ENCODE results near the gene LGR5.

Gene LGR5

DNA sequence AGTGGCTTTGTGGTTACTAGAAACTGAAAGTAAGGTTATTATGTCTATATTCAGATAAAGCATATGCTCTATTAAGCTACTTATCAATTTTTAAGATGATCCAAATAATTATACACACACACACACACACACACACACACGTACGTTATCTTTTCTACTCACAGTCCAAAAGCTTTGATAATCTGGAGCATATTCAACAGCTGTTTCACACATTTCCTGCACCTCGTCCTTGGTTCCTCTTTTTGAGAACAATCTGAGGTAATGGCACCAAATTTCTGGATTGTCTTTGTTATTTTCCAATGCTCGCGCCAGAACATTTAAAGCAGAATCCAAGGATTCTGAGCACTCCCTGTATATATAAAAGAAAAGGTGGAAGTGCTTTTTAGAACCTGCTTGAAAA is 186.5 kb downstream of the LGR5 start:
- H3K4me3 ChIP-seq (ENCODE audit: low read length), result no peak overlapping the region
- no peak for DNase-seq (ENCODE audit: low read depth)
- TF ChIP-seq, protein P1, sequence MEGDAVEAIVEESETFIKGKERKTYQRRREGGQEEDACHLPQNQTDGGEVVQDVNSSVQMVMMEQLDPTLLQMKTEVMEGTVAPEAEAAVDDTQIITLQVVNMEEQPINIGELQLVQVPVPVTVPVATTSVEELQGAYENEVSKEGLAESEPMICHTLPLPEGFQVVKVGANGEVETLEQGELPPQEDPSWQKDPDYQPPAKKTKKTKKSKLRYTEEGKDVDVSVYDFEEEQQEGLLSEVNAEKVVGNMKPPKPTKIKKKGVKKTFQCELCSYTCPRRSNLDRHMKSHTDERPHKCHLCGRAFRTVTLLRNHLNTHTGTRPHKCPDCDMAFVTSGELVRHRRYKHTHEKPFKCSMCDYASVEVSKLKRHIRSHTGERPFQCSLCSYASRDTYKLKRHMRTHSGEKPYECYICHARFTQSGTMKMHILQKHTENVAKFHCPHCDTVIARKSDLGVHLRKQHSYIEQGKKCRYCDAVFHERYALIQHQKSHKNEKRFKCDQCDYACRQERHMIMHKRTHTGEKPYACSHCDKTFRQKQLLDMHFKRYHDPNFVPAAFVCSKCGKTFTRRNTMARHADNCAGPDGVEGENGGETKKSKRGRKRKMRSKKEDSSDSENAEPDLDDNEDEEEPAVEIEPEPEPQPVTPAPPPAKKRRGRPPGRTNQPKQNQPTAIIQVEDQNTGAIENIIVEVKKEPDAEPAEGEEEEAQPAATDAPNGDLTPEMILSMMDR (conservative IDR thresholded peaks at IDR 0.05; ENCODE audit: low read depth, low read length), result no peak

DNA sequence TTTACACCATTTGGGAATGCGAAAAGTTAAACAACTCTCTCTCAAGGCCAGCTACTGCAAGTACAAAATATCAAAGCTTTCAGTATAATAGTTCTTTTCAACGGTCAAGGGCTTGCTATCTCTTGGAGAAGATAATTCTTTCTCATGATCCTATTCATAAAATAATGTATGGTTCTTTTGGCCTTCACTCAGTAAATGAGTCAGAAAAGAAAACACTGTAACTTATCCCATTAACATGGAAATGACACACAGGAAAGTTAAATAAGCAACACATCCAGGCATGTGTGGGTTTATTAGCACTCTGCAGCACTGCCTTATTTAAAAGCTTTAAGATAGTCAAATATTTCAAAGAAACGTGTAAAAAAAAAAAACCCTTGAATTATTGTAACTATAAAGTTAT is 187.2 kb downstream of the LGR5 start:
- TF ChIP-seq, protein P1 (conservative IDR thresholded peaks at IDR 0.05; ENCODE audit: low read depth, low read length), result no peak
- H3K4me3 ChIP-seq (ENCODE audit: low read length), result no peak overlapping the region
- DNase-seq (ENCODE audit: low read depth), result no peak

DNA sequence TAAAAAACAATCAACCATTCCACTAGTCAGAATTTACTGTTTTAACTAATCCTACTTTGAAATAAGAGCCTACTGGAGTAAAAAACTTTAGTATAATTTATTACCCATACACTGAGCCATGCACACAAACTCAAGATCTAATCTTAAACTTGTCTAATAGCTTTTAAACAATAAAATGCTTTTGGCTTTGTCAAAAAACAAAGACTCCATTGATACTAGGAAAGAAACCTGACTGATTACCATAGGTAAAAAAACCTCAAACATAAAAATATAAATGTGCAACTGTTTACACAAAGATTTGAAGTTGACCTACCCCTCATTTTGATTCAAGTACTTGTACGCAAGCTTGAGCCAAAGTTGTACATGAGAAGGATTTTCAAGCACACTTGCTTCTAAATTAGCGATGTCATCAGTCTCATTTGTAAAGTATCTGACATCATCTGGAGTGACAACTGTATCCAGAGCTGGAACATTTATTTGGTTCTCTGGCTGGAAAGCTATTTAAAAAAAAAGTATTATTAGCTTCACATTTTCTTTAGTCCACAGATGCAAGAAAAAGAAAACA is 187.9 kb downstream of the LGR5 start:
- no peak overlapping the region for H3K4me3 ChIP-seq (ENCODE audit: low read length)
- TF ChIP-seq, protein P1 (conservative IDR thresholded peaks at IDR 0.05; ENCODE audit: low read depth, low read length), result no peak
- no peak for DNase-seq (ENCODE audit: low read depth)
